Skeletal muscle tissue (tissue), 4 donors: ENCODE data around the gene TMEM167B. TPM values are rescaled to one million over a fixed set of nuclear protein-coding genes. Genes with fewer than 3 reads are reported as not detected.
"Not testable (repeated sequence)": the region's sequence is repeated elsewhere in the genome, so short reads cannot be mapped to it uniquely, and the experiment has no call there.

Experiments used
- H3K27ac ChIP-seq: one replicate; pipeline ENCODE4 v1.7.0; 2013; ENCODE audit warnings: mild to moderate bottlenecking, low read depth, low read length, inconsistent platforms
- H3K27me3 ChIP-seq, 3 donors: one replicate each; pipeline ENCODE4 v1.7.0; 2013; ENCODE audit warnings: low read length in 3 of 3; ENCODE audit not compliant: control insufficient read depth in 3 of 3, insufficient read depth in 3 of 3
- H3K36me3 ChIP-seq, 3 donors: one replicate each; pipeline ENCODE4 v1.7.0; 2013; ENCODE audit warnings: low read length in 3 of 3; ENCODE audit not compliant: control insufficient read depth in 3 of 3, insufficient read depth in 3 of 3
- H3K4me1 ChIP-seq, 3 donors: one replicate each; pipeline ENCODE4 v1.7.0; 2013; ENCODE audit warnings: low read length in 3 of 3, mild to moderate bottlenecking in 3 of 3; ENCODE audit not compliant: control insufficient read depth in 3 of 3, insufficient read depth in 3 of 3
- H3K4me3 ChIP-seq, 3 donors: one replicate each; pipeline ENCODE4 v1.7.0; 2013; ENCODE audit warnings: low read length in 3 of 3
- H3K9ac ChIP-seq, 3 donors: one replicate each; pipeline ENCODE4 v1.7.0; 2013; ENCODE audit warnings: low read length in 3 of 3, mild to moderate bottlenecking in 3 of 3, moderate library complexity in 2 of 3, low read depth in 1 of 3
- H3K9me3 ChIP-seq, 3 donors: one replicate each; pipeline ENCODE4 v1.7.0; 2013; ENCODE audit warnings: low read length in 3 of 3; ENCODE audit not compliant: control insufficient read depth in 3 of 3
- total RNA-seq: library from RNA; depleted of rRNA; stranded (reverse); fragments of >200 nt; gene quantifications from one replicate; pipeline ENCODE4 v1.2.3, GENCODE V29; 2014
- donor health status: Osteomylitis.

Gene TMEM167B
- total RNA-seq, 1 donor from 2014 or later: 20.4 TPM

DNA sequence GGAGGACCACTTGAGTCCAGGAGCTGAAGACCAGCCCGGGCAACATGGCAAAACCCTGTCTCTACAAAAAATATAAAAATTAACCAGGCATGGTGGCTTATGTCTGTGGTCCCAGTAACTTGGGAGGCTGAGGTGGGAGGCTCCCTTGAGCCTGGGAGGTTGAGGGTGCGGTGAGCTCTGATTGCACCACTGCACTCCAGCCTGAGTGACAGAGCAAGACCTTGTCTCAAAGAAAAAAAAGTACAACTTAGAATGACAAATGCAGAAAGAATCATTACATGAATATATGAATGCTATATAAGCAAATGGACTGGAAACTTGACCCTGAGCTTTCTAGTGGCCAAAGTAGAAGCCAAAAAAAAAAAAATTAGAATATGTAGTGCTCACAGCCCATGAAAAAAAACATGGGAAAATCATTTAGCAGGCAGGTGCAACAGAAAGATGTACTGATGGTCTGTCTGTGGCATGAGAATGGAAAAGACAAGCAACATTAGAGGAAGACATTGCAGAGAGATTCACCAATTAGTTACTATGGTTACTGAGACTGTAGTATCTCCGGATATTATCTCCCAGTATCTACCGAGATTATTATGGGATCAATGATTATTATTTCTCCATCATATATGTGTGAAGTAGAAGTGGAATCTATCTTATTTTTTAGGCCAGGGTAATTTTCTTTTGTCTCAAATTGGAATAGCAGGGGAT, 42.6 kb downstream of the TMEM167B start:
- Histone ChIP-seq H3K9me3 (no peaks in the 10 kb centered on the region), H3K4me1 (peaks cover 0 to 8% (median 0%) of the 10 kb centered on the region in 3 donors), H3K9ac (no peak overlapping the region), H3K4me3 (no peak overlapping the region), H3K36me3 (no peaks in the 10 kb centered on the region), H3K27me3 (no peaks in the 10 kb centered on the region), H3K27ac (no peak overlapping the region)

DNA sequence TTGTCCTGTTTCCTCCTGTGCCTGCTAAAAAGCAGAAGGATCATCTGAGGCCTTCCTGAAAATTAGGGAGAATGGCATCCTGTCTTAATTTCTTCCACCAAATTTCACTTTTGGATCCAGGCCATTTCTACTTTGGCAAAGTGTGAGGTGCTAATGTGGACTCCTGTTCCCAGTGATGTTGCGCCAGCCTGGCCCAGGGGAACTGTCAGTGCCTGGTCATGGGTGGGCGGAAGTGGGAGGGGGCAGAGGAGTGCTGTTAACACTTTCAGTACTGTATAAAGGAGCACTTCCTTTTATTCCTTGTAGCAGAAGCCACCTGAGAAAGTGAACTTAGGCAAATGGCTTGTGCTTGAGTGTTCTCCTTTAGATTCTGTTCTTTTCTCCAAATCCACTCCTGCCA, 43.3 kb downstream of the TMEM167B start:
- H3K9ac ChIP-seq: no peak overlapping the region
- no peaks in the 10 kb centered on the region for H3K27me3 ChIP-seq
- no peak overlapping the region for H3K27ac ChIP-seq
- H3K36me3 ChIP-seq: no peaks in the 10 kb centered on the region
- peaks cover 0 to 8% (median 0%) of the 10 kb centered on the region in 3 donors for H3K4me1 ChIP-seq
- H3K9me3 ChIP-seq: no peaks in the 10 kb centered on the region
- H3K4me3 ChIP-seq: no peak overlapping the region

DNA sequence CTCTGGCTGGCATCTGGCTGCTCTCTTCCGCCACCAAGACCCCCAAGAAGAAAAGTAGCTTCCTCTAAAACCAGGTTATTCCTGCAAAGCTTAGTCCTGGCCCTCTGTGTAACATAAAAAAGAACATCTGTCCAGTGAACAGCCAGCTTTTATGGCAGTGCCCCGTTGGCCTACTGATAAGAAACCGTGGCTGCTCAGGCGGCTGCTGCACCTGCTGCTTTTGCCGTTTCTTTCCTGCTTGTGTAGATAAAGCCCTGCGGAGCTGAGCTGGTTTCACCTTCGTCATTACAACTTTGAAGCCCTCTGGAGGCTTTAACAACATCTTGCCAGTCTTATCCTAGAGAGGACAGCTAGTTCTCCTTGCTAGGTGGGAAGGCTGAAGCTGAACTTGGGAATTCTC, 43.9 kb downstream of the TMEM167B start:
- Histone ChIP-seq H3K27ac (no peak overlapping the region), H3K4me3 (no peak overlapping the region), H3K36me3 (no peaks in the 10 kb centered on the region), H3K27me3 (no peaks in the 10 kb centered on the region), H3K9me3 (no peaks in the 10 kb centered on the region), H3K4me1 (peaks cover 0 to 8% (median 0%) of the 10 kb centered on the region in 3 donors), H3K9ac (peak overlapping the region in 1 of 3 donors; percentile 6)

DNA sequence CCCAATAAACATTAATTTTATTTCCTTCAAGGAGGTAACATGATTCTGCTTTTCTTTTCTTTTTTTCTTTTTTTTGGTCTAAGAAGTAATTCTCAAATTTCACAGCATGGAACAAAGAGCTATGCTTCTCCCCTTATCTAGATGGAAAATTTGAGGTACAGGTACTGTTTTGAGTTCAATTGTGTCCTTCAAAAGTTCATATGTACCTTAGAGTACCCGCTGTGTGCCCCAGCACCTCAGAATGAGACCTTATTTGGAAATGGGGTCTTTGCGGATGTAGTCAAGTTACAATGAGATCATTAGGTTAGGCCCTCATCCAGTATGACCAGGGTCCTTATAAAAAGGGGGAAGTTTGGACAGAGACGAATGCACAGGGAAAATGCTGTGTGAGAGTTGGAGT, 45.4 kb downstream of the TMEM167B start:
- Histone ChIP-seq H3K36me3 (no peaks in the 10 kb centered on the region), H3K4me1 (peaks cover 0 to 8% (median 0%) of the 10 kb centered on the region in 3 donors), H3K4me3 (no peak overlapping the region), H3K9me3 (no peaks in the 10 kb centered on the region), H3K27me3 (no peaks in the 10 kb centered on the region), H3K27ac (no peak overlapping the region), H3K9ac (no peak overlapping the region)

DNA sequence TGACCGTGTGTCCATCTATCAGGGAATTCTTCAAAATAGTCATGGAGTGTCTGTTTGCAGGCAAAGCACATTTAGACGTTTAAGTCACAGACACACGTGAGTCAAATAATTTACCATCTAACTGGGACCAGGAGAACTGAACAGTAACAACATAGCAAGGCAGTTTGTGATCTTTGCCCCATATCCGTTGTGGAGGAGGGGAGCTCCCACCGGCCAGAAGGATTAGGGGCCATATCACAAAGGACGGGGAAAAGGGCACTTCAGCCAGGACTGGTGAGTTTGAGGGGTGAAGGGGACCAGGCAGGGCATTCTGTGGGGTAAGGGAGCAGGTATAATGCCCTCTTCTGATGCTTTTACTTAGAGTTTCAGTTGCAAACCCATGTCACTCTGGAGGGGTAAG, 46.2 kb downstream of the TMEM167B start:
- Histone ChIP-seq H3K4me3 (no peak overlapping the region), H3K4me1 (peaks cover 0 to 8% (median 0%) of the 10 kb centered on the region in 3 donors), H3K27me3 (no peaks in the 10 kb centered on the region), H3K36me3 (no peaks in the 10 kb centered on the region), H3K9ac (no peak overlapping the region), H3K27ac (no peak overlapping the region), H3K9me3 (no peaks in the 10 kb centered on the region)

DNA sequence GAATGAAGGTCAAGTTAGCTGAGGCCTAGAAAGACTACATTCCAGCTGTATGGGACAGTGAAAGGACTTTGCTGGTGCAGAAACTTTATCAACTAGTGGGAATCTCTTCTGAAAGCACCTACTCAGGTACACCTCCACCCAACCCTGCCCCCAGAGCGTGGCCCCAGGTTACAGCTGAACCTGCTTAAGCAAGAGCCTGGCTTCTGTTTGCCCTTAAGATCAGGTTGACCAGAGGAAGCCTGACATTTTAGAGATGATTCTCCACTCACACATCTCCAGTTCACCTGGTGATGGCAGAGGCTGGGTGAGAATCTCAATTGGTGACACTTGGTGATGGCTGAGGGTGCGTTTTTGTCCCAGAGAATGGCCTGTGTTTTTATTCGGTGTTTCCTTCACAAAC, 47.4 kb downstream of the TMEM167B start:
- Histone ChIP-seq H3K4me1 (peaks cover 0 to 8% (median 0%) of the 10 kb centered on the region in 3 donors), H3K27ac (no peak overlapping the region), H3K36me3 (no peaks in the 10 kb centered on the region), H3K27me3 (no peaks in the 10 kb centered on the region), H3K9me3 (no peaks in the 10 kb centered on the region), H3K4me3 (no peak overlapping the region), H3K9ac (no peak overlapping the region)

DNA sequence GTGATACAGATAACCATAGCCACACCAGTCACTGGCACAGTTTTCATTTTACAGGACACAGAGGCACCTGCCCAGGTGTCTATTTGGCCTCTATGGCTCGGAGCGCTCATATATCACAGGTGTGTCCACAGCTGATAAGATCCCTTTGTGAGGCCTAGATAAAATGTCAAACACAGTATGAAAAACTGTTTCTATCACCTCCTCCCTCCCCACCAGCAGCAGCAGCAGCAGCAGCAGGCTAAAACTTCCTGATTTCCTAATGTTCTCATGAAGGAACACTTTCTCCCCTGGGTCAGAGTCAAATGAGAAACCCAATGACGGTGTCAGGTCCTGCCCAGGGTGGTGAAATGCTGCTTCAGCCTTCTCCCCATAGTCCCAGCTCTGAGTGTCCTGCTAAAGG, 47.8 kb downstream of the TMEM167B start:
- Histone ChIP-seq H3K27me3 (no peaks in the 10 kb centered on the region), H3K4me3 (no peak overlapping the region), H3K4me1 (peaks cover 0 to 8% (median 0%) of the 10 kb centered on the region in 3 donors), H3K36me3 (no peaks in the 10 kb centered on the region), H3K27ac (no peak overlapping the region), H3K9ac (no peak overlapping the region), H3K9me3 (no peaks in the 10 kb centered on the region)

DNA sequence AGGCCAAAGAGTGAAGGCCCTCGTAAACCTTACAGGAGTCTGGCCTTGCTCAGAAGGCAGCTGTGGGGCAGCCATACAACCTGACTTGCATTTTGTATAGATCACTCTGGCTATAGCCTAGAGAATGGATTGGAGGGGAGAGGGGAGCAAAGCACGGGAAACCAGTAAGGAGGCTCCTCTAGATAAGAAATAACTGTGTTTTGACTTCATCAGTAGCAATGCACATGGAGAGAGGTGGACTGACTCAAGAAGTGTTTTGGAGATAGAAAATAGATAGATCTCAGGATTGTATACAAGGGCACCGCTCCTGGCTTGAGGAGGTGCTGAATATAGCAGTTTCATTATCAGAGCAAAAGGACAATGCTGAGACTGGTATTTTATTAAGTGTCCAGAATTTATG, 49.8 kb downstream of the TMEM167B start:
- Histone ChIP-seq H3K4me1 (no peaks in the 10 kb centered on the region), H3K9ac (no peak overlapping the region), H3K9me3 (no peaks in the 10 kb centered on the region), H3K36me3 (no peaks in the 10 kb centered on the region), H3K27ac (no peak overlapping the region), H3K27me3 (no peaks in the 10 kb centered on the region), H3K4me3 (no peak overlapping the region)

DNA sequence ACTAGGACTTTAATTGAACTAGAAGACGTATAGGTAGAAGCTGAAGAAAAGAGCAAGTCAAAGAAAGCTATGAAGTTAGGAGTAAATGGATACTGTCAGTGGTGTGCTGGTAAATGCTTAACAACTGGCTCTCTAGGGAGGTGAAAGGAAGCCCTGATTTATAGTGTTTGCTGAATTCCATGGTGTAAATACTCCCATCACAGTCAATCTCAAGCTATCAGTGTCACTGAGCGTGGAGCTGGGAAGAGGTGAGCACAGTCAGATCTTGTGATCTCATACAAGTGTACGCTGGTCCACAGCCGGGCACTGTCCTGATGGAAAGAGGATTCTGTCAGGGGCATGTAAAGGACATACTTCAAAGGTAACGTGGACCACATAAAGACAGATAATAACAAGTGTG, 51.7 kb downstream of the TMEM167B start:
- Histone ChIP-seq H3K36me3 (no peaks in the 10 kb centered on the region), H3K27ac (no peak overlapping the region), H3K4me3 (no peak overlapping the region), H3K9ac (no peak overlapping the region), H3K9me3 (no peaks in the 10 kb centered on the region), H3K27me3 (no peaks in the 10 kb centered on the region), H3K4me1 (no peaks in the 10 kb centered on the region)

DNA sequence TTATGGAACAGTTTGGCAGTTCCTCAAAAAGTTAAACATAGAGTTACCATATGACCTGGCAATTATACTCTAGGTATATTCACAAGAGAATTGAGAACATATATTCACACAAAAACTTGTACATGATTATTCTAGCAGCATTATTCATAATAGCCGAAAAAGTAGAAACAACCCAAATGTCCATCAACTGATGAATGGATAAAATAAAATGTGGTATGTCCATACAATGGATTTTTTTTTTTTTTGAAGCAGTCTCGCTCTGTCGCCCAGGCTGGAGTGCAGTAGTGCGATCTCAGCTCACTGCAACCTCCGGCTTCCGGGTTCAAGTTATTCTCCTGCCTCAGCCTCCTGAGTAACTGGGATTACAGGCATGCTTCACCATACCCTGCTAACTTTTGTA, 52.2 kb downstream of the TMEM167B start:
- H3K9me3 ChIP-seq, H3K27me3 ChIP-seq, H3K4me3 ChIP-seq, H3K36me3 ChIP-seq, H3K9ac ChIP-seq, H3K27ac ChIP-seq, H3K4me1 ChIP-seq: not testable (repeated sequence)
